Measurements from ENCODE around the gene KRT7.

DNA sequence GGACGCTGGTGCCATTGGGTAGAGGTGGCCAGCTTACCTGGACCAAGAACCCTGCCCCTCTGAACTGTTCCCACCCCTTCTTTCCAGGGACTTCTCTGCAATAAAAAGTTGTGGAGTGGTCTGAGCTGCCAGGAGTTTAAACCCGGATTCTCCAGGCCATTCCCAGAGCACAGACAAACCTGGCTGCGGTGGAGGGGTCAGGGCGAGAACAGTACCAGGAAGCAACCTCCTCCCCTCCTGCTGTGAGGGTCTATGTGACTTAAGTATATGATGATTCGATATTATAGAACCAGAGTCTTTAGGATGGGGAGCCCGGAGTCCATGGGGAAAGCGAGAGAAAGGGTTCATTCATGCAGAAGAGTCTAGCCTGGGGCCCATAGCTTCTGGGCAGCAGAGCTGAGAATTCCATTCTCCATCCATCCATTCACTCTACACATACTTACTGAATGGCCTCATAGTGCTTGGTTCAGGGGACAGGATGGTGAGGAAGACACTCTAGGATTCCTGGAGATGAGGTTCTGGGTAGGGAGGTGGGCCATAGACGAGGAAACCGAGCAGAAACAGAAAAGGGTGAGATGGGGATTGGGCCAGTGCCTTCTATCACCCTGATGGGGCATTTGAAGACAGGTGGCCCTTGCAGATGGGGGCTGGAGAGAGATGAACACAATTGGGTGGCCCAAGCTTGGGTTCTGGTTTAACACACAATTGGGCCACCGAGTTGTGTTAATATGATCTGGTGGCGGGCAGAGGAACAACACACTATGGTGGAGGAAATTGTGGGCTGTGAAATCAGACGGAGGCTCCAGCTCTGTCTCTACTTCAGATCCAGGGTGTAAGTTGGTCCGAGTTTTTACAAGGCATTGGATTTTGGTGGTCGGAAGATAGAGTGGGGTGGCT, 46.6 kb downstream of the KRT7 start:
- TF ChIP-seq ZNF274 (IDR thresholded peaks at IDR 0.05; ENCODE audit: low read depth, low read length) (no peak), YY1 (IDR thresholded peaks at IDR 0.05; ENCODE audit: insufficient read depth, insufficient read length) (no peak), SUZ12 (IDR thresholded peaks at IDR 0.05; ENCODE audit: extremely low read depth, insufficient read depth, insufficient read length) (no peak)
